ENCODE results near the gene INTU.

GRCh38 chr4:127624173-127624572, 8.6 kb upstream of the INTU start:
- TF ChIP-seq CTCF (IDR thresholded peaks at IDR 0.05; ENCODE audit: low read depth, low read length, missing input control) (no peak), RAD21 (IDR thresholded peaks at IDR 0.05) (no peak), TAF1 (conservative IDR thresholded peaks at IDR 0.05) (no peak), EGR1 (IDR thresholded peaks at IDR 0.05; ENCODE audit: low read depth in 2 of 2) (no peak), RXRA (IDR thresholded peaks at IDR 0.05) (no peak)
- TF ChIP-seq, protein P1, sequence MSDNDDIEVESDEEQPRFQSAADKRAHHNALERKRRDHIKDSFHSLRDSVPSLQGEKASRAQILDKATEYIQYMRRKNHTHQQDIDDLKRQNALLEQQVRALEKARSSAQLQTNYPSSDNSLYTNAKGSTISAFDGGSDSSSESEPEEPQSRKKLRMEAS (IDR thresholded peaks at IDR 0.05), result no peak
